PC-3 (cell line): ENCODE data around the gene ADAMTSL1. TPM values are rescaled to one million over a fixed set of nuclear protein-coding genes. Genes with fewer than 3 reads are reported as not detected.

Experiments used
- ATAC-seq: fragments of 200-7000 bp; cut with Tn5 transposase; 2 replicates; pipeline ENCODE4 v1.9.1; 2020; ENCODE audit warnings: mild to moderate bottlenecking, moderate library complexity
- BruUV-seq: library from RNA; stranded (reverse); fragments of 400-500 nt; replicated peaks from 2 replicates; lab custom pipeline; 2021; lab: Mats Ljungman, UMichigan
- CTCF ChIA-PET: fragments of 300-600 bp; sonication (Branson Sonifier 250); formaldehyde crosslinking; loops from one replicate; lab custom pipeline; 2022; ENCODE audit warnings: antibody characterized with exemption; lab: Charles Lee
- POLR2A ChIA-PET: fragments of 300-600 bp; sonication (Branson Sonifier 250); formaldehyde crosslinking; loops from one replicate; lab custom pipeline; 2022; ENCODE audit warnings: antibody characterized with exemption; ENCODE audit not compliant: unreplicated experiment; lab: Charles Lee
- DNase-seq: peaks from one replicate; pipeline ENCODE4 v3.0.0-alpha.2; 2015
- H2AFZ ChIP-seq: fragments of 300-600 bp; sonication (generic); 2 replicates; pipeline ENCODE4 v1.6.0; 2016; ENCODE audit warnings: antibody characterized with exemption, low read length
- H3F3A ChIP-seq: fragments of 300-600 bp; sonication (generic); one replicate; pipeline ENCODE4 v1.6.0; 2017; ENCODE audit warnings: antibody characterized with exemption, low read length, control low read depth, mild to moderate bottlenecking; ENCODE audit not compliant: unreplicated experiment
- H3K27ac ChIP-seq: fragments of 300-600 bp; sonication (generic); 2 replicates; pipeline ENCODE4 v1.5.1; 2016; ENCODE audit warnings: mild to moderate bottlenecking, low read length
- H3K27me3 ChIP-seq: fragments of 300-600 bp; sonication (generic); 2 replicates; pipeline ENCODE4 v1.6.1; 2016; ENCODE audit warnings: low read length, mixed read lengths
- H3K36me3 ChIP-seq: fragments of 300-600 bp; sonication (generic); 2 replicates; pipeline ENCODE4 v1.6.1; 2016; ENCODE audit warnings: low read depth, mixed run types, low read length, mixed read lengths
- H3K4me1 ChIP-seq: fragments of 300-600 bp; sonication (generic); 2 replicates; pipeline ENCODE4 v1.5.1; 2016; ENCODE audit warnings: low read length; ENCODE audit not compliant: insufficient read depth
- H3K4me2 ChIP-seq: fragments of 300-600 bp; sonication (generic); 2 replicates; pipeline ENCODE4 v1.6.0; 2016; ENCODE audit warnings: low read length
- H3K4me3 ChIP-seq: fragments of 300-600 bp; sonication (generic); 2 replicates; pipeline ENCODE4 v1.5.1; 2016; ENCODE audit warnings: mild to moderate bottlenecking, low read length, mixed read lengths
- H3K79me2 ChIP-seq: fragments of 300-600 bp; sonication (generic); 2 replicates; pipeline ENCODE4 v1.6.1; 2017; ENCODE audit warnings: low read length, mixed read lengths
- H3K9ac ChIP-seq: fragments of 300-600 bp; sonication (generic); 2 replicates; pipeline ENCODE4 v1.6.0; 2016; ENCODE audit warnings: mild to moderate bottlenecking, low read length
- H3K9me2 ChIP-seq: fragments of 300-600 bp; sonication (generic); replicated peaks from 2 replicates; pipeline ENCODE4 v1.6.1; 2016; ENCODE audit warnings: mixed run types, low read length, mixed read lengths
- H3K9me3 ChIP-seq: fragments of 300-600 bp; sonication (generic); 2 replicates; pipeline ENCODE4 v1.6.1; 2016; ENCODE audit warnings: low read length, mixed read lengths
- H4K20me1 ChIP-seq: fragments of 300-600 bp; sonication (generic); 2 replicates; pipeline ENCODE4 v1.6.1; 2016; ENCODE audit warnings: low read length, mixed read lengths
- CTCF ChIP-seq: fragments of 300-600 bp; sonication (generic); conservative IDR thresholded peaks from 2 replicates; pipeline ENCODE4 v1.5.1; 2017; ENCODE audit warnings: antibody characterized with exemption, low read depth, mild to moderate bottlenecking, low read length
- EZH2 ChIP-seq: fragments of 300-600 bp; sonication (generic); IDR thresholded peaks from one replicate; pipeline ENCODE4 v1.6.1; 2017; ENCODE audit warnings: antibody characterized with exemption, mild to moderate bottlenecking, low read length; ENCODE audit not compliant: unreplicated experiment
- EZH2phosphoT487 ChIP-seq: fragments of 300-600 bp; sonication (generic); IDR thresholded peaks from 2 replicates; pipeline ENCODE4 v1.6.1; 2018; ENCODE audit warnings: mild to moderate bottlenecking, antibody characterized with exemption, low read length, borderline replicate concordance
- intact Hi-C: fragments of 100-400 bp; cut with micrococcal nuclease; formaldehyde crosslinking; loops from 2 replicates; pipeline ENCODE4 v1.9.0; 2023
- total RNA-seq: library from RNA; depleted of rRNA; stranded (reverse); fragments of >200 nt; gene quantifications from 2 replicates; pipeline ENCODE4 v1.2.3, GENCODE V29; 2014

ADAMTSL1 gene
- total RNA-seq, 1 experiment from 2014 or later = 0.26 TPM

GRCh38 chr9:18456624-18457237 is 17.2 kb upstream of the ADAMTSL1 start:
- Histone ChIP-seq H3K4me1 (peaks cover 53% of the 10 kb centered on the region), H4K20me1 (no peaks in the 10 kb centered on the region), H3K27me3 (no peaks in the 10 kb centered on the region), H3K27ac (peak overlapping the region; percentile 89; the same call in 1 of the 2 replicates), H3K4me2 (no peak overlapping the region), H3F3A (no peaks in the 10 kb centered on the region), H3K79me2 (no peaks in the 10 kb centered on the region), H2AFZ (no peak overlapping the region), H3K9ac (no peak overlapping the region), H3K9me2 (no peaks in the 10 kb centered on the region), H3K9me3 (no peaks in the 10 kb centered on the region), H3K36me3 (no peaks in the 10 kb centered on the region), H3K4me3 (no peak overlapping the region)
- no TSS peak for BruUV-seq
- ChIA-PET CTCF (no interaction called here), POLR2A (no interaction called here)
- TF ChIP-seq CTCF (no peak), EZH2 (no peak), EZH2phosphoT487 (no peak)
- DNase-seq (no peak), ATAC-seq (no peak)
- intact Hi-C loops = no loop called here

- no TSS peak for BruUV-seq
- Histone ChIP-seq H3K27me3 (no peaks in the 10 kb centered on the region), H3F3A (no peaks in the 10 kb centered on the region), H3K79me2 (no peaks in the 10 kb centered on the region), H3K36me3 (no peaks in the 10 kb centered on the region), H3K27ac (peak overlapping the region; percentile 89), H3K9ac (no peak overlapping the region), H3K9me2 (no peaks in the 10 kb centered on the region), H2AFZ (no peak overlapping the region), H3K9me3 (no peaks in the 10 kb centered on the region), H4K20me1 (no peaks in the 10 kb centered on the region), H3K4me2 (no peak overlapping the region), H3K4me3 (no peak overlapping the region), H3K4me1 (peaks cover 53% of the 10 kb centered on the region)
- POLR2A ChIA-PET = no interaction called here
- no peak for TF ChIP-seq CTCF
- TF ChIP-seq EZH2phosphoT487 = no peak
- no peak for TF ChIP-seq EZH2
- intact Hi-C loops = no loop called here
- ATAC-seq (peak; percentile 28), DNase-seq (peak; percentile 62)
- CTCF ChIA-PET = no interaction called here
Observed at GRCh38 chr9:18457510-18457909, 16.4 kb upstream of the ADAMTSL1 start.

- intact Hi-C loops = loop anchor here (1.0 to 5.0 kb wide), 4 partner anchors 17 to 172 kb away; no protein-coding TSS in a partner anchor
- ATAC-seq = peak; percentile 85
- CTCF ChIA-PET = no interaction called here
Observed at GRCh38 chr9:18459962-18460584, 13.9 kb upstream of the ADAMTSL1 start.

More at GRCh38 chr9:18459962-18460584, 13.9 kb upstream of the ADAMTSL1 start:
- peak overlapping the region; percentile 51; the same call in 1 of the 2 replicates for H3K4me3 ChIP-seq
- no peaks in the 10 kb centered on the region for H3F3A ChIP-seq
- no peaks in the 10 kb centered on the region for H3K9me2 ChIP-seq
- DNase-seq = peak; percentile 94
- peak overlapping the region; percentile 77 for H3K4me2 ChIP-seq
- TF ChIP-seq CTCF (no peak), EZH2 (no peak), EZH2phosphoT487 (no peak)
- H3K9me3 ChIP-seq = no peaks in the 10 kb centered on the region
- H3K36me3 ChIP-seq = no peaks in the 10 kb centered on the region
- H3K79me2 ChIP-seq = no peaks in the 10 kb centered on the region
- peak overlapping the region; percentile 57 for H3K9ac ChIP-seq
- H2AFZ ChIP-seq = peak overlapping the region; percentile 54
- POLR2A ChIA-PET = no interaction called here
- no peaks in the 10 kb centered on the region for H4K20me1 ChIP-seq
- BruUV-seq = no TSS peak
- peaks cover 60% of the 10 kb centered on the region for H3K4me1 ChIP-seq
- peak overlapping the region; percentile 89 for H3K27ac ChIP-seq
- no peaks in the 10 kb centered on the region for H3K27me3 ChIP-seq
